Measurements from ENCODE around the gene DRC7. TPM values are rescaled to one million over a fixed set of nuclear protein-coding genes. Genes with fewer than 3 reads are reported as not detected.

The DRC7 gene
- total and polyA plus RNA-seq, 2 experiments from 2014 or later = not detected

GRCh38 chr16:57757326-57757786 is 62.8 kb downstream of the DRC7 start:
- in situ Hi-C loops (cut with MboI) = no loop called here
- no peak overlapping the region for H3K4me2 ChIP-seq (ENCODE audit: unreplicated experiment)

DNA sequence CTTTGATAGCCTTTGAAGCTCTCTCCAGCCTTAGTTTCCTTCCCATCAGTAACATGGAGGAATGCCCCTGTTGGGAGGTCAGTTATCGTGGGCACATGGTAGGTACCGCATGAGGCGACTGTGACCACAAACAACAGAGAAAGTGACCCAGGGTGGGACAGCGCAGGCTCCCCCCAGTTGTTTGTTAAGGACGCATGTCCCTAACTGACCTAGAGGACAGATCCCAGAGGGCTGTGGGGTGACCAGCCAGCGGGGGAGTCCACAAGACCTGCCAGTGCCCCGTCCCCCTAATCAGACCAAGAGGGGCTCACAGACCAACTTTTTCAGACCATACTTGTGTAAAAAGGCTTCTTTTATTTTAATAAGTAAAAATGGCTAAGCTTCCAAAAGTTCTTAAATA is 63.3 kb downstream of the DRC7 start:
- TF ChIP-seq EZH2 (IDR thresholded peaks at IDR 0.05; ENCODE audit: insufficient read depth, poor library complexity, severe bottlenecking) = no peak
- no peak for TF ChIP-seq EZH2phosphoT487 (IDR thresholded peaks at IDR 0.05; ENCODE audit: insufficient read depth, low read depth)
- no peak overlapping the region for H3K27ac ChIP-seq
- H3K9ac ChIP-seq = no peak overlapping the region
- H3K4me1 ChIP-seq (ENCODE audit: insufficient read depth) = no peaks in the 10 kb centered on the region
- no peak overlapping the region for H2AFZ ChIP-seq
- WGBS, 2 experiments (ENCODE audit: low coverage in 1 of 2, low lambda C conversion rate in 2 of 2, missing lambda C conversion rate in 2 of 2) = 96 to 97% methylated on average over 7 of the region's 7 CpGs
- H3K9me2 ChIP-seq (ENCODE audit: insufficient read depth) = no peaks in the 10 kb centered on the region
- no peaks in the 10 kb centered on the region for H4K20me1 ChIP-seq (ENCODE audit: insufficient read depth)
- no peaks in the 10 kb centered on the region for H3F3A ChIP-seq (ENCODE audit: insufficient read depth)
- no peak overlapping the region for H3K4me3 ChIP-seq
- no peaks in the 10 kb centered on the region for H3K9me3 ChIP-seq (ENCODE audit: low read depth)
- no peak overlapping the region for H3K4me2 ChIP-seq (ENCODE audit: unreplicated experiment)
- no peaks in the 10 kb centered on the region for H3K27me3 ChIP-seq (replicated peaks; ENCODE audit: insufficient read depth)
- no peaks in the 10 kb centered on the region for H3K36me3 ChIP-seq (ENCODE audit: low read depth)
- in situ Hi-C loops (cut with MboI) = no loop called here
- H3K79me2 ChIP-seq (ENCODE audit: insufficient read depth) = no peaks in the 10 kb centered on the region
- no peak for DNase-seq

More at GRCh38 chr16:57757326-57757786, 62.8 kb downstream of the DRC7 start:
- H3K4me3 ChIP-seq = no peak overlapping the region
- no peak overlapping the region for H3K27ac ChIP-seq
- no peaks in the 10 kb centered on the region for H3K79me2 ChIP-seq (ENCODE audit: insufficient read depth)
- whole genome bisulfite sequencing, 2 experiments (ENCODE audit: low coverage in 1 of 2, low lambda C conversion rate in 2 of 2, missing lambda C conversion rate in 2 of 2) = 56 to 61% methylated on average over 11 of the region's 11 CpGs
- no peaks in the 10 kb centered on the region for H4K20me1 ChIP-seq (ENCODE audit: insufficient read depth)
- H3F3A ChIP-seq (ENCODE audit: insufficient read depth) = no peaks in the 10 kb centered on the region
- H3K36me3 ChIP-seq (ENCODE audit: low read depth) = no peaks in the 10 kb centered on the region
- no peaks in the 10 kb centered on the region for H3K9me2 ChIP-seq (ENCODE audit: insufficient read depth)
- H3K9ac ChIP-seq = no peak overlapping the region
- H3K27me3 ChIP-seq (replicated peaks; ENCODE audit: insufficient read depth) = no peaks in the 10 kb centered on the region
- H3K9me3 ChIP-seq (ENCODE audit: low read depth) = no peaks in the 10 kb centered on the region
- H3K4me1 ChIP-seq (ENCODE audit: insufficient read depth) = no peaks in the 10 kb centered on the region
- TF ChIP-seq EZH2 (IDR thresholded peaks at IDR 0.05; ENCODE audit: insufficient read depth, poor library complexity, severe bottlenecking) (no peak), EZH2phosphoT487 (IDR thresholded peaks at IDR 0.05; ENCODE audit: insufficient read depth, low read depth) (no peak)
- H2AFZ ChIP-seq = no peak overlapping the region
- DNase-seq = peak; percentile 81

- Histone ChIP-seq H3K4me2 (ENCODE audit: unreplicated experiment) (no peak overlapping the region), H4K20me1 (ENCODE audit: insufficient read depth) (no peaks in the 10 kb centered on the region), H3K27me3 (replicated peaks; ENCODE audit: insufficient read depth) (no peaks in the 10 kb centered on the region), H3K9ac (no peak overlapping the region), H3F3A (ENCODE audit: insufficient read depth) (no peaks in the 10 kb centered on the region), H3K36me3 (ENCODE audit: low read depth) (no peaks in the 10 kb centered on the region), H3K9me2 (ENCODE audit: insufficient read depth) (no peaks in the 10 kb centered on the region), H3K79me2 (ENCODE audit: insufficient read depth) (no peaks in the 10 kb centered on the region), H3K27ac (no peak overlapping the region), H3K4me3 (no peak overlapping the region), H2AFZ (no peak overlapping the region), H3K9me3 (ENCODE audit: low read depth) (no peaks in the 10 kb centered on the region), H3K4me1 (ENCODE audit: insufficient read depth) (no peaks in the 10 kb centered on the region)
- WGBS, 2 experiments (ENCODE audit: low coverage in 1 of 2, low lambda C conversion rate in 2 of 2, missing lambda C conversion rate in 2 of 2) = 87 to 91% methylated on average over 26 to 33 of the region's 33 CpGs
- DNase-seq = no peak
- TF ChIP-seq EZH2phosphoT487 (IDR thresholded peaks at IDR 0.05; ENCODE audit: insufficient read depth, low read depth) = no peak
- no peak for TF ChIP-seq EZH2 (IDR thresholded peaks at IDR 0.05; ENCODE audit: insufficient read depth, poor library complexity, severe bottlenecking)
- in situ Hi-C loops (cut with MboI) = no loop called here
Observed at GRCh38 chr16:57758331-57759117, 63.9 kb downstream of the DRC7 start.

DNA sequence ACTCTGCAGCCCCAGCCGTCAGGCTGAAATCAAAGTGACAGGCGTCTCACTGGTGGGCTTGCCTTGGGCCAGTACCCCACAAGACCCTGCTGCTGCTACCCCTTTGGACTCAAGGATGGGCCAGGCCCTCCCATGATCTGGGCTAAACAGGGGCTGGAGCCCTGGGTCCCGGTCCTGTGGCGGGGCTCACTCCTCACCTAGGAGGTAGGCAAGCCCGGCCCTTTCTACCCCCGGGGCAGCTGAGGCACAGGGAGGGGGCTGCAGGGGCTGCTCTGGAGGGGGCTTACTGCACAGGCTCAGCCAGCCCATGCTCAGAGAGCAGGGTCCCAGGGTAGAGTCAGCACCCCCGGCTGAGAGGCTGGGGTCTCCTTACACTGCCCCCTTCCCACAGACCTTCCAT is 64.5 kb downstream of the DRC7 start:
- no peaks in the 10 kb centered on the region for H3K9me2 ChIP-seq (ENCODE audit: insufficient read depth)
- no peak overlapping the region for H2AFZ ChIP-seq
- H3K27me3 ChIP-seq (replicated peaks; ENCODE audit: insufficient read depth) = no peaks in the 10 kb centered on the region
- H3K36me3 ChIP-seq (ENCODE audit: low read depth) = no peaks in the 10 kb centered on the region
- in situ Hi-C loops (cut with MboI) = no loop called here
- TF ChIP-seq EZH2 (IDR thresholded peaks at IDR 0.05; ENCODE audit: insufficient read depth, poor library complexity, severe bottlenecking) = no peak
- no peak overlapping the region for H3K27ac ChIP-seq
- H3K9me3 ChIP-seq (ENCODE audit: low read depth) = no peaks in the 10 kb centered on the region
- no peak overlapping the region for H3K4me2 ChIP-seq (ENCODE audit: unreplicated experiment)
- WGBS, 2 experiments (ENCODE audit: low coverage in 1 of 2, low lambda C conversion rate in 2 of 2, missing lambda C conversion rate in 2 of 2) = 85 to 86% methylated on average over 7 of the region's 7 CpGs
- H4K20me1 ChIP-seq (ENCODE audit: insufficient read depth) = no peaks in the 10 kb centered on the region
- no peaks in the 10 kb centered on the region for H3F3A ChIP-seq (ENCODE audit: insufficient read depth)
- H3K9ac ChIP-seq = no peak overlapping the region
- no peak overlapping the region for H3K4me3 ChIP-seq
- no peak for DNase-seq
- no peaks in the 10 kb centered on the region for H3K4me1 ChIP-seq (ENCODE audit: insufficient read depth)
- no peaks in the 10 kb centered on the region for H3K79me2 ChIP-seq (ENCODE audit: insufficient read depth)

Measured in GM23248 (cell line).